ENCODE data around the gene PRDM2.

The PRDM2 gene

GRCh38 chr1:13830170-13830569, 130.2 kb downstream of the PRDM2 start:
- no peaks in the 10 kb centered on the region for H3K36me3 ChIP-seq (ENCODE audit: control insufficient read depth, insufficient read depth, low read length)
- H3K4me3 ChIP-seq (ENCODE audit: insufficient read depth, low read depth, low read length), result no peak overlapping the region
- H3K9me3 ChIP-seq (ENCODE audit: control insufficient read depth, low read length), result no peaks in the 10 kb centered on the region
- no peak overlapping the region for H3K27ac ChIP-seq (ENCODE audit: insufficient read depth, low read depth, low read length, poor library complexity, severe bottlenecking)
- no peaks in the 10 kb centered on the region for H3K4me1 ChIP-seq (ENCODE audit: control insufficient read depth, insufficient read depth, low read length)
- WGBS, 2 experiments, result 91 to 92% methylated on average over 7 of the region's 7 CpGs
- H3K27me3 ChIP-seq (ENCODE audit: control insufficient read depth, insufficient read depth, low read length, poor library complexity, severe bottlenecking), result no peaks in the 10 kb centered on the region

DNA sequence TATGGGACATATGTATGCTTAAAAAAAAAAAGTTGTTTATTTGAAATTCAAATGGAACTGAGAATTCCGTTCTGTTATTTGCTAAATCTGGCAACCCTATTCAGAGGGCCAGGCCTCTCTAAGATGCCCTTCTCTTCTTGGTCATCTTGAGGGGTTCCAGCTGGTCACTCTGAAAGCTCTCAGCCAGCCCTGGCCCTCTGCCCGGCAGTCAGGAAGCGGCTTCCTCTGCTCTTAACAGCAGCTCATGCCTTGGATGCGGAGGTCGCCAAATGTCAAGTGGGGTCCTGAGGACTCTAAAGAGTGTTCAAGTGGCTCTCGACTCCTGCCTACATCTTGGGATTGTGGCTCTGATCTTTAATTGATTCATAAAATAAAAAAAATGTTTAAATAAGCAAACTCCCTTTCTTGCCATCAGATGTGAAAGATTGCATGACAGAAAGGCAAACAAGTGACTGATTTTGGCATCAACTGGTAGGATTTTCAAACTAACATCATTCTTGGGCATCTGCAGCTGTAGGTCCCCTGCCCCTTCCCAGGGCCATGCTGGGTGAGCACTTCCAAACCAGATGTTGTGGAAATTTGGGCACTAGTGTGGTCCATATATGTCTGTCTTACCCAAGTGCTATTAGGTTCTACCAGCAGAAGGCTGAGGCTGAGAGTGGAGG, 130.8 kb downstream of the PRDM2 start:
- Histone ChIP-seq H3K27me3 (ENCODE audit: control insufficient read depth, insufficient read depth, low read length, poor library complexity, severe bottlenecking) (no peaks in the 10 kb centered on the region), H3K4me3 (ENCODE audit: insufficient read depth, low read depth, low read length) (no peak overlapping the region), H3K4me1 (ENCODE audit: control insufficient read depth, insufficient read depth, low read length) (no peaks in the 10 kb centered on the region), H3K36me3 (ENCODE audit: control insufficient read depth, insufficient read depth, low read length) (no peaks in the 10 kb centered on the region), H3K27ac (ENCODE audit: insufficient read depth, low read depth, low read length, poor library complexity, severe bottlenecking) (no peak overlapping the region), H3K9me3 (ENCODE audit: control insufficient read depth, low read length) (no peaks in the 10 kb centered on the region)
- 94 to 95% methylated on average over 6 of the region's 6 CpGs for WGBS, 2 experiments

DNA sequence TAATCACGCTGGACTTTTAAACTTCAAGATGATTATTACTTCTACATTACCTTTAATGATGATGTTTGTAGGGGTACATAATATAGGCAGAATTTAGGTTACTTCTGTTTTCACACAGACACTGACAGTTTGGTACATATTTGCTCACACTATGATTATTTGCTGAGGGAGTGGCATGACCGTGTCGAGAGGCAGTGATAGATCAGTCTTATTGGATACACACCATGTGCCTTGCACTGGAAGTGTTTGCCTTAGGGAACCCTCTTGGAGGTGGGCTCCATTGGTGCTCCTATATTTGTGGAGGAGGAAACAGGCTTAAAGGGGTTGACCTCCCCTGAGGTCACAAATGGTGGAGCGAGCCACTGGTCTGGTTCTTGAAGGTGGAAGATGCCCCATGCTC, 132.1 kb downstream of the PRDM2 start:
- H3K4me3 ChIP-seq (ENCODE audit: insufficient read depth, low read depth, low read length), result no peak overlapping the region
- H3K4me1 ChIP-seq (ENCODE audit: control insufficient read depth, insufficient read depth, low read length), result no peaks in the 10 kb centered on the region
- no peaks in the 10 kb centered on the region for H3K27me3 ChIP-seq (ENCODE audit: control insufficient read depth, insufficient read depth, low read length, poor library complexity, severe bottlenecking)
- 87 to 92% methylated on average over 3 of the region's 4 CpGs for WGBS, 2 experiments
- H3K36me3 ChIP-seq (ENCODE audit: control insufficient read depth, insufficient read depth, low read length), result no peaks in the 10 kb centered on the region
- no peak overlapping the region for H3K27ac ChIP-seq (ENCODE audit: insufficient read depth, low read depth, low read length, poor library complexity, severe bottlenecking)
- H3K9me3 ChIP-seq (ENCODE audit: control insufficient read depth, low read length), result no peaks in the 10 kb centered on the region

DNA sequence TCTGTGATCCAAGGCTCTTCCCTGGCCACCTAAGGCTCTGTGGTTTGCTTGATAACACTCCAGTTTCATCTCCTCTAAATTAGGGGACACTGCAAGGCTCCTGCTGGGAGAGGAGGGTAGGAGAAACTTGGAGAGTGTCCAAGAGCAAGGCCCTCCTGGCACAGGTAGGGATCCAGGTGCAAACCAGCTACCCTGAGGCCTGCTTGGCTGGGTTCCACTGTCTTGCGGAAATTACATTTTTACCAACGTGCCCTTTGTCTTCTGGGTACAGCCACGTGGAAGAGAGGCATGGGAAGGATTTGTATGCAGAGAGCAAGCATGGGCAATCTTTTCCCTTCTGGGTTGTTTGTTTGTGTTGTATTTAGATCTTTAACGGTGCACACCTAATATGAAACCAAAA, 132.5 kb downstream of the PRDM2 start:
- 83 to 87% methylated on average over 4 of the region's 4 CpGs for WGBS, 2 experiments
- Histone ChIP-seq H3K4me1 (ENCODE audit: control insufficient read depth, insufficient read depth, low read length) (no peaks in the 10 kb centered on the region), H3K27me3 (ENCODE audit: control insufficient read depth, insufficient read depth, low read length, poor library complexity, severe bottlenecking) (no peaks in the 10 kb centered on the region)

GRCh38 chr1:13836136-13836535, 136.1 kb downstream of the PRDM2 start:
- Histone ChIP-seq H3K4me1 (ENCODE audit: control insufficient read depth, insufficient read depth, low read length) (no peaks in the 10 kb centered on the region), H3K4me3 (ENCODE audit: insufficient read depth, low read depth, low read length) (no peak overlapping the region), H3K9me3 (ENCODE audit: control insufficient read depth, low read length) (no peaks in the 10 kb centered on the region), H3K27me3 (ENCODE audit: control insufficient read depth, insufficient read depth, low read length, poor library complexity, severe bottlenecking) (no peaks in the 10 kb centered on the region), H3K36me3 (ENCODE audit: control insufficient read depth, insufficient read depth, low read length) (no peaks in the 10 kb centered on the region), H3K27ac (ENCODE audit: insufficient read depth, low read depth, low read length, poor library complexity, severe bottlenecking) (no peak overlapping the region)
- 90 to 96% methylated on average over 4 to 5 of the region's 5 CpGs for WGBS, 2 experiments

More for the DNA sequence above, 132.5 kb downstream of the PRDM2 start:
- Histone ChIP-seq H3K27ac (ENCODE audit: insufficient read depth, low read depth, low read length, poor library complexity, severe bottlenecking) (no peak overlapping the region), H3K4me3 (ENCODE audit: insufficient read depth, low read depth, low read length) (no peak overlapping the region), H3K36me3 (ENCODE audit: control insufficient read depth, insufficient read depth, low read length) (no peaks in the 10 kb centered on the region), H3K9me3 (ENCODE audit: control insufficient read depth, low read length) (no peaks in the 10 kb centered on the region)

DNA sequence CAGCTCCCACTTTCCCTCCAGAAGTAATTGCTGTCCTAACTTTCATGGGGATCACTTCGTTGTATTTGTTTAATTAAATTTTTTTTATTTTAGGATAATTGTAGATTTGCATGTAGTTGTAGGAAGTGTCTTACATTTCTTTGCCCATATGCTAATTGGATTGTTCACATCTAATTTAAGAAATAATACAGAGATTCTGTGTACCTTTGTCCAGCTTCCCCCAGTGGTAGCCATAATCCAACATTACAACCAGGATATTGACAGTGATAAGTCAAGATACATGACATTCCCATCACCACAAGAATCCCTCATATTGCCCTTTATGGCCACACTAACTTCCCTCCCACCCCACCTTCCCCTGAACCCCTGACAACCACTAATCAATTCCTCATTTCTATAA, 136.6 kb downstream of the PRDM2 start:
- Histone ChIP-seq H3K27me3 (ENCODE audit: control insufficient read depth, insufficient read depth, low read length, poor library complexity, severe bottlenecking) (no peaks in the 10 kb centered on the region), H3K4me1 (ENCODE audit: control insufficient read depth, insufficient read depth, low read length) (no peaks in the 10 kb centered on the region), H3K36me3 (ENCODE audit: control insufficient read depth, insufficient read depth, low read length) (no peaks in the 10 kb centered on the region), H3K27ac (ENCODE audit: insufficient read depth, low read depth, low read length, poor library complexity, severe bottlenecking) (no peak overlapping the region), H3K9me3 (ENCODE audit: control insufficient read depth, low read length) (no peaks in the 10 kb centered on the region), H3K4me3 (ENCODE audit: insufficient read depth, low read depth, low read length) (no peak overlapping the region)
- no CpG with 5 or more reads among the region's 1 CpG for WGBS, 2 experiments

DNA sequence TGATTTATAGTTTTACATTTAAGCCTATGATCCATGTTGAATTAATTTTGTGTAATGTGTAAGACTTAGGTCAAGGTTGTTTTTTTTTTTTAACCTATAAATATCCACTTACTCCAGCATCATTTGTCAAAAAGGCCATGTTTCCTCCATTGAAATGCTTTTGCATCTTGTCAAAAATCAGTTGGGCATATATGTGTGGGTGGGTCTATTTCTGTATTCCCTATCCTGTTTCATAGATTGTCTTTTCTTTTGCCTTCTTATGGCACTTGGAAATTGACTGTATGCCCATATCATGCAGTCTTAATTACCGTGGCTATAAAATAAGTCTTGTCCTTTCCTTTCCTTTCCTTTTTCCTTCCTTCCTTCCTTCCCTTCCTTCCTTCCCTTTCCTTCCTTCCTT, 138.2 kb downstream of the PRDM2 start:
- WGBS, 2 experiments, result 93 to 95% methylated on average over 1 of the region's 1 CpG
- no peak overlapping the region for H3K4me3 ChIP-seq (ENCODE audit: insufficient read depth, low read depth, low read length)
- H3K27ac ChIP-seq (ENCODE audit: insufficient read depth, low read depth, low read length, poor library complexity, severe bottlenecking), result no peak overlapping the region
- no peaks in the 10 kb centered on the region for H3K9me3 ChIP-seq (ENCODE audit: control insufficient read depth, low read length)
- H3K4me1 ChIP-seq (ENCODE audit: control insufficient read depth, insufficient read depth, low read length), result no peaks in the 10 kb centered on the region
- no peaks in the 10 kb centered on the region for H3K27me3 ChIP-seq (ENCODE audit: control insufficient read depth, insufficient read depth, low read length, poor library complexity, severe bottlenecking)
- H3K36me3 ChIP-seq (ENCODE audit: control insufficient read depth, insufficient read depth, low read length), result no peaks in the 10 kb centered on the region

DNA sequence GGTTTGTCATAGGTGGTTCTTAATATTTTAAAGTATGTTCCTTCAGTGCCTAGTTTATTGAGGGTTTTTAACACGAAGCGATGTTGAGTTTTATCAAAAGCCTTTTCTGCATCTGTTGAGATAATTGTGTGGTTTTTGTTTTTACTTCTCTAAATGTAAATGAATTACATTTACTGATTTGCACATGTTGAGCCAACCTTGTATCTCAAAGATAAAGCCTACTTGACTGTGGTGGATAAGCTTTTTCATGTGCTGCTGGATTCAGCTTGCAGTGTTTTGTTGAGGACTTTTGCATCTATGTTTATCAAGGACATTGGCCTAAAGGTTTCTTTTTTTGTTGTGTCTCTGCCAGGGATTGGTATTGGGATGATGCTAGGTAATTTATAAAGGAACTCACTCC, 142.5 kb downstream of the PRDM2 start:
- Histone ChIP-seq H3K27me3 (ENCODE audit: control insufficient read depth, insufficient read depth, low read length, poor library complexity, severe bottlenecking) (no peaks in the 10 kb centered on the region), H3K27ac (ENCODE audit: insufficient read depth, low read depth, low read length, poor library complexity, severe bottlenecking) (no peak overlapping the region), H3K4me1 (ENCODE audit: control insufficient read depth, insufficient read depth, low read length) (no peaks in the 10 kb centered on the region), H3K36me3 (ENCODE audit: control insufficient read depth, insufficient read depth, low read length) (no peaks in the 10 kb centered on the region), H3K9me3 (ENCODE audit: control insufficient read depth, low read length) (no peaks in the 10 kb centered on the region), H3K4me3 (ENCODE audit: insufficient read depth, low read depth, low read length) (no peak overlapping the region)
- WGBS, 2 experiments, result 85 to 90% methylated on average over 2 of the region's 2 CpGs

- no peaks in the 10 kb centered on the region for H3K36me3 ChIP-seq (ENCODE audit: control insufficient read depth, insufficient read depth, low read length)
- WGBS, 2 experiments, result 42 to 45% methylated on average over 2 of the region's 2 CpGs
- H3K27me3 ChIP-seq (ENCODE audit: control insufficient read depth, insufficient read depth, low read length, poor library complexity, severe bottlenecking), result no peaks in the 10 kb centered on the region
Observed at GRCh38 chr1:13851726-13852125, 151.7 kb downstream of the PRDM2 start.

GRCh38 chr1:13855554-13855953, 155.6 kb downstream of the PRDM2 start:
- Histone ChIP-seq H3K9me3 (ENCODE audit: control insufficient read depth, low read length) (peaks cover 5% of the 10 kb centered on the region), H3K27me3 (ENCODE audit: control insufficient read depth, insufficient read depth, low read length, poor library complexity, severe bottlenecking) (no peaks in the 10 kb centered on the region), H3K4me3 (ENCODE audit: insufficient read depth, low read depth, low read length) (no peak overlapping the region), H3K36me3 (ENCODE audit: control insufficient read depth, insufficient read depth, low read length) (no peaks in the 10 kb centered on the region), H3K27ac (ENCODE audit: insufficient read depth, low read depth, low read length, poor library complexity, severe bottlenecking) (no peak overlapping the region), H3K4me1 (ENCODE audit: control insufficient read depth, insufficient read depth, low read length) (no peaks in the 10 kb centered on the region)
- WGBS, 2 experiments, result 83 to 88% methylated on average over 1 of the region's 1 CpG

More at GRCh38 chr1:13851726-13852125, 151.7 kb downstream of the PRDM2 start:
- Histone ChIP-seq H3K27ac (ENCODE audit: insufficient read depth, low read depth, low read length, poor library complexity, severe bottlenecking) (no peak overlapping the region), H3K4me1 (ENCODE audit: control insufficient read depth, insufficient read depth, low read length) (no peaks in the 10 kb centered on the region), H3K4me3 (ENCODE audit: insufficient read depth, low read depth, low read length) (no peak overlapping the region), H3K9me3 (ENCODE audit: control insufficient read depth, low read length) (peaks cover 2% of the 10 kb centered on the region)

DNA sequence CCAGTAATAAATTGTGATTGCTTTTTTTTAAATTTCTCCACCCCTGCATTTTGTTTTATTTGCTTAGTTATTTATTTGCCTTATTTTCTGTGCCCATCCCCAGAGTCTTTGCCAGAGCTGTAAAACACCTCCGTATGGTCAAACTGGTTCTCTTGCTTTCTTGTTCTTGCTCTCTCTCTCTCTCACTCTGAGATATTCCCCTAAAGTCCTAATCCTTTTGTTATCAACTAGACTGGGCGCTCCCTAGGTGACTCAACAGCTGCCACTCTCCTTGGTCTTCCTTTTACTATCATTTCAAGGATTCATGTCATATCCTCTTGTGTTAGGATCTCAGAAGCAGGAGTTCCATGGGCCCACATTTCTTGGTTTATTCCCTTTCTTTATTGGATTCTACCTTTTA, 160.0 kb downstream of the PRDM2 start:
- WGBS, 2 experiments, result 67 to 76% methylated on average over 2 of the region's 2 CpGs
- no peaks in the 10 kb centered on the region for H3K27me3 ChIP-seq (ENCODE audit: control insufficient read depth, insufficient read depth, low read length, poor library complexity, severe bottlenecking)
- no peaks in the 10 kb centered on the region for H3K36me3 ChIP-seq (ENCODE audit: control insufficient read depth, insufficient read depth, low read length)
- no peak overlapping the region for H3K4me3 ChIP-seq (ENCODE audit: insufficient read depth, low read depth, low read length)
- H3K9me3 ChIP-seq (ENCODE audit: control insufficient read depth, low read length), result peaks cover 4% of the 10 kb centered on the region
- H3K4me1 ChIP-seq (ENCODE audit: control insufficient read depth, insufficient read depth, low read length), result no peaks in the 10 kb centered on the region
- no peak overlapping the region for H3K27ac ChIP-seq (ENCODE audit: insufficient read depth, low read depth, low read length, poor library complexity, severe bottlenecking)
